K562 (cell line): Measurements from ENCODE around the gene RAD21L1. TPM values are rescaled to one million over a fixed set of nuclear protein-coding genes. Genes with fewer than 3 reads are reported as not detected.

Experiments used
- ARID1B ChIP-seq: fragments of 450-650 bp; IDR thresholded peaks from 2 replicates; pipeline ENCODE4 v1.6.1; 2016; ENCODE audit warnings: antibody characterized with exemption, mild to moderate bottlenecking, inconsistent platforms
- C11orf30 ChIP-seq: fragments of 450-650 bp; IDR thresholded peaks from 2 replicates; pipeline ENCODE4 v1.6.1; 2016; ENCODE audit warnings: low read depth, mild to moderate bottlenecking
- CBFA2T3 ChIP-seq: fragments of 450-650 bp; IDR thresholded peaks from 2 replicates; pipeline ENCODE4 v1.6.1; 2017
- CBX3 ChIP-seq, 2 experiments: IDR thresholded peaks; 1 replicate in 1 of 2; 2 replicates in 1 of 2; pipeline ENCODE4 v1.6.1; 2012; ENCODE audit warnings: inconsistent platforms in 2 of 2, low read length in 2 of 2, borderline replicate concordance in 1 of 2, control low read depth in 1 of 2
- EGR1 ChIP-seq: fragments of 450-650 bp; conservative IDR thresholded peaks from 2 replicates; pipeline ENCODE4 v1.6.1; 2017; ENCODE audit warnings: mild to moderate bottlenecking
- HDAC6 ChIP-seq: IDR thresholded peaks from 2 replicates; pipeline ENCODE4 v1.6.1; 2012; ENCODE audit warnings: low read depth, mild to moderate bottlenecking, control low read depth, inconsistent platforms, low read length, moderate library complexity
- HMBOX1 ChIP-seq: sonication (generic); IDR thresholded peaks from 2 replicates; pipeline ENCODE4 v1.6.1; 2016
- MTA3 ChIP-seq: fragments of 450-650 bp; formaldehyde crosslinking; IDR thresholded peaks from 2 replicates; pipeline ENCODE4 v1.6.1; 2017; ENCODE audit warnings: mild to moderate bottlenecking, borderline replicate concordance
- NCOR1 ChIP-seq: fragments of 450-650 bp; IDR thresholded peaks from 2 replicates; pipeline ENCODE4 v1.6.1; 2016; ENCODE audit warnings: mild to moderate bottlenecking, moderate library complexity
- TAF15 ChIP-seq: fragments of 200-400 bp; formaldehyde crosslinking; IDR thresholded peaks from 2 replicates; pipeline ENCODE4 v1.6.1; 2017; ENCODE audit warnings: mild to moderate bottlenecking, low read depth, low read length, moderate library complexity
- ZFX ChIP-seq: sonication (generic); formaldehyde crosslinking; IDR thresholded peaks from 2 replicates; pipeline ENCODE4 v1.8.0; 2022; ENCODE audit warnings: mild to moderate bottlenecking, missing genetic modification reagents, moderate library complexity
- polyA plus RNA-seq, 8 experiments: library from polyadenylated mRNA; depleted of rRNA in 4 of 8; stranded (reverse) in 5 of 8; unstranded in 3 of 8; fragments of >200 nt; fragmentation: Nextera tagmentation in 2 of 8; fragmentation: Illumina TruSeq in 1 of 8; extraction: Ambion mirVana in 2 of 8; extraction: Trizol in 1 of 8; gene quantifications; 2 replicates each; pipeline versions ENCODE4 v1.2.1 to v1.2.3, GENCODE V29; 2011 to 2014; ENCODE audit warnings: inconsistent platforms in 1 of 8, missing spikeins in 1 of 8
- total RNA-seq, 7 experiments: library from RNA; depleted of rRNA in 6 of 7; stranded (reverse); fragments of >200 nt in 6 of 7; fragmentation: Illumina TruSeq in 2 of 7; extraction: Trizol in 2 of 7; gene quantifications; 2 replicates each; pipeline versions ENCODE4 v1.2.1 to v1.2.3, GENCODE V29; 2011 to 2021; ENCODE audit warnings: low replicate concordance in 1 of 7
- TF ChIP-seq, protein P1 (sequence below), 2 experiments: fragments of 450-650 bp in 1 of 2; sonication (generic) in 1 of 2; formaldehyde crosslinking in 1 of 2; IDR thresholded peaks; 2 replicates each; pipeline versions ENCODE4 v1.7.1 to v1.9.0; 2016 to 2022; ENCODE audit warnings: inconsistent platforms in 1 of 2, mild to moderate bottlenecking in 1 of 2, missing genetic modification reagents in 1 of 2
- TF ChIP-seq, protein P2 (sequence below), 2 experiments: IDR thresholded peaks in 1 of 2; conservative IDR thresholded peaks in 1 of 2; 2 replicates each; pipeline ENCODE4 v1.6.1; 2016; ENCODE audit warnings: low read depth in 2 of 2, mild to moderate bottlenecking in 1 of 2, missing compliant biosample characterization in 1 of 2, missing genetic modification characterization in 1 of 2, moderate library complexity in 1 of 2

RAD21L1 gene
- total and polyA plus RNA-seq, 9 of the 15 experiments (the other 6 are each of a cell fraction or from before 2014, with no cell fraction given), result 0.17 to 1.7 (median 0.45) TPM; not detected in 1

DNA sequence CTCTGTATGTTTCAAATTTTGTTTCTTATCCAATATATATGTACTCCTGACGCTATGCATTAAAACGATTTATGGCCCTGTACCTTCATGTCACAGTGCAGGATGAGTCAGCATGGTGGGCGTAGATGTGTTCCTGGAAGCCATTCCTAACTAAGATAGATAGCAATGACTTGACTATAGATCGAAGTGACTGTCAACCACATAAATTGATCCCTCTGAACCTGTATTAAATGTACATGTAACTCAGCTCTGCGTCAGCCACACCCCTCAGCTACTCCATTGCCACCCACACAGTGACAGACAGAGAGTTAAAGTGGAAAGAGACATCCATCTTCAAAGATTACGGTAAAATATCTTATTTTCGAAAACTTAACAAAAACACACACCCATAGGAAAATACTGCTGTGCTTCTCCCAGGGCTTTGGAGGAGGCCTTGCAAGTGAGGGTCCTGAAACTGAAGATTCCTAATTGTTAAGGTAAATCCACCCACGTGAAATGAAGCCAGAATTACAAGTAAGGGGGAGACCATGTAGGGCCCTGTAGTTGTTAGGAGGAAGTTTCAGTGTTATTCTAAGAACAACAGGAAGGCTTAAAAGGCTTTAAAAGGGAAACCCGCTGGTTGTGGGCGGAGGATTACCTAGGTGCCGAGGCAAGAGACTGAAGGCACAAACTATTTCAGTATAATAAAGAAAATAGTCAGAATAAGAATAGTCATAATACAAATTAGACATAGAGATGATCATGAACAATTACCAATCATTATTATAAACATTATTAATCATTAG is 10.3 kb upstream of the RAD21L1 start (continued):
- TF ChIP-seq, protein P1, sequence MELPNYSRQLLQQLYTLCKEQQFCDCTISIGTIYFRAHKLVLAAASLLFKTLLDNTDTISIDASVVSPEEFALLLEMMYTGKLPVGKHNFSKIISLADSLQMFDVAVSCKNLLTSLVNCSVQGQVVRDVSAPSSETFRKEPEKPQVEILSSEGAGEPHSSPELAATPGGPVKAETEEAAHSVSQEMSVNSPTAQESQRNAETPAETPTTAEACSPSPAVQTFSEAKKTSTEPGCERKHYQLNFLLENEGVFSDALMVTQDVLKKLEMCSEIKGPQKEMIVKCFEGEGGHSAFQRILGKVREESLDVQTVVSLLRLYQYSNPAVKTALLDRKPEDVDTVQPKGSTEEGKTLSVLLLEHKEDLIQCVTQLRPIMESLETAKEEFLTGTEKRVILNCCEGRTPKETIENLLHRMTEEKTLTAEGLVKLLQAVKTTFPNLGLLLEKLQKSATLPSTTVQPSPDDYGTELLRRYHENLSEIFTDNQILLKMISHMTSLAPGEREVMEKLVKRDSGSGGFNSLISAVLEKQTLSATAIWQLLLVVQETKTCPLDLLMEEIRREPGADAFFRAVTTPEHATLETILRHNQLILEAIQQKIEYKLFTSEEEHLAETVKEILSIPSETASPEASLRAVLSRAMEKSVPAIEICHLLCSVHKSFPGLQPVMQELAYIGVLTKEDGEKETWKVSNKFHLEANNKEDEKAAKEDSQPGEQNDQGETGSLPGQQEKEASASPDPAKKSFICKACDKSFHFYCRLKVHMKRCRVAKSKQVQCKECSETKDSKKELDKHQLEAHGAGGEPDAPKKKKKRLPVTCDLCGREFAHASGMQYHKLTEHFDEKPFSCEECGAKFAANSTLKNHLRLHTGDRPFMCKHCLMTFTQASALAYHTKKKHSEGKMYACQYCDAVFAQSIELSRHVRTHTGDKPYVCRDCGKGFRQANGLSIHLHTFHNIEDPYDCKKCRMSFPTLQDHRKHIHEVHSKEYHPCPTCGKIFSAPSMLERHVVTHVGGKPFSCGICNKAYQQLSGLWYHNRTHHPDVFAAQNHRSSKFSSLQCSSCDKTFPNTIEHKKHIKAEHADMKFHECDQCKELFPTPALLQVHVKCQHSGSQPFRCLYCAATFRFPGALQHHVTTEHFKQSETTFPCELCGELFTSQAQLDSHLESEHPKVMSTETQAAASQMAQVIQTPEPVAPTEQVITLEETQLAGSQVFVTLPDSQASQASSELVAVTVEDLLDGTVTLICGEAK (IDR thresholded peaks at IDR 0.05), result 0 out of 2 replicates have a peak, but pooled peaks have one; percentile 29
- TF ChIP-seq, protein P1 (CRISPR knock-in tag; IDR thresholded peaks at IDR 0.05), result no peak
- TF ChIP-seq ARID1B, result peak; percentile 78
- TF ChIP-seq MTA3, result 0 out of 2 replicates have a peak, but pooled peaks have one; percentile 26
- no peak for TF ChIP-seq HDAC6
- TF ChIP-seq HMBOX1, result peak; percentile 12; the same call in 1 of the 2 replicates
- TF ChIP-seq, protein P2, sequence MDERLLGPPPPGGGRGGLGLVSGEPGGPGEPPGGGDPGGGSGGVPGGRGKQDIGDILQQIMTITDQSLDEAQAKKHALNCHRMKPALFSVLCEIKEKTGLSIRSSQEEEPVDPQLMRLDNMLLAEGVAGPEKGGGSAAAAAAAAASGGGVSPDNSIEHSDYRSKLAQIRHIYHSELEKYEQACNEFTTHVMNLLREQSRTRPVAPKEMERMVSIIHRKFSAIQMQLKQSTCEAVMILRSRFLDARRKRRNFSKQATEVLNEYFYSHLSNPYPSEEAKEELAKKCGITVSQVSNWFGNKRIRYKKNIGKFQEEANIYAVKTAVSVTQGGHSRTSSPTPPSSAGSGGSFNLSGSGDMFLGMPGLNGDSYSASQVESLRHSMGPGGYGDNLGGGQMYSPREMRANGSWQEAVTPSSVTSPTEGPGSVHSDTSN (CRISPR knock-in tag; IDR thresholded peaks at IDR 0.05; ENCODE audit: low read depth), result no peak
- TF ChIP-seq, protein P2 (tag; conservative IDR thresholded peaks at IDR 0.05; ENCODE audit: low read depth), result peak; percentile 86
- TF ChIP-seq EGR1, result peak; percentile 92
- TF ChIP-seq TAF15, result no peak
- TF ChIP-seq CBFA2T3, result peak; percentile 51
- TF ChIP-seq CBX3 (IDR thresholded peaks at IDR 0.05; ENCODE audit: borderline replicate concordance in 1 of 2, low read length in 2 of 2), result no peak
- TF ChIP-seq ZFX (CRISPR knock-in tag), result peak; percentile 17; the same call in 1 of the 2 replicates
- TF ChIP-seq C11orf30, result peak; percentile 92
- peak; percentile 31; the same call in 1 of the 2 replicates for TF ChIP-seq NCOR1
